HG02571 (cell line): ENCODE data around the gene DDX50.
"Not testable (repeated sequence)": the region's sequence is repeated elsewhere in the genome, so short reads cannot be mapped to it uniquely, and the experiment has no call there.

ENCODE experiments used
- ATAC-seq: cut with Tn5 transposase; IDR thresholded peaks from one replicate; pipeline ENCODE4 v1.9.1; 2021; ENCODE audit warnings: mild to moderate bottlenecking, moderate library complexity; ENCODE audit not compliant: unreplicated experiment

Gene DDX50

GRCh38 chr10:68900427-68901104, 549 bp upstream of the DDX50 start:
- ATAC-seq = no peak

GRCh38 chr10:68902382-68902781, 1.3 kb downstream of the DDX50 start:
- no peak for ATAC-seq

- no peak for ATAC-seq
These were observed 23.5 kb downstream of the DDX50 start for GRCh38 chr10:68924593-68924992.

- no peak for ATAC-seq
These were observed 24.4 kb downstream of the DDX50 start for GRCh38 chr10:68925489-68925888.

GRCh38 chr10:68929157-68929556, 28.0 kb downstream of the DDX50 start:
- ATAC-seq = not testable (repeated sequence)

- ATAC-seq = not testable (repeated sequence)
These were observed 28.8 kb downstream of the DDX50 start for GRCh38 chr10:68929888-68930287.

- not testable (repeated sequence) for ATAC-seq
These were observed 31.7 kb downstream of the DDX50 start for GRCh38 chr10:68932860-68933259.

GRCh38 chr10:68934994-68935393, 33.9 kb downstream of the DDX50 start:
- ATAC-seq = no peak

- ATAC-seq = no peak
These were observed 37.0 kb downstream of the DDX50 start for GRCh38 chr10:68938117-68938516.

GRCh38 chr10:68938884-68939283, 37.8 kb downstream of the DDX50 start:
- no peak for ATAC-seq

- ATAC-seq = not testable (repeated sequence)
These were observed 39.8 kb downstream of the DDX50 start for GRCh38 chr10:68940917-68941316.

- ATAC-seq = no peak
These were observed 49.5 kb downstream of the DDX50 start for GRCh38 chr10:68950598-68950997.

- ATAC-seq = no peak
These were observed 53.8 kb downstream of the DDX50 start for GRCh38 chr10:68954904-68955303.

- ATAC-seq = no peak
These were observed 54.3 kb downstream of the DDX50 start for GRCh38 chr10:68955355-68955831.

GRCh38 chr10:68955832-68956532, 54.9 kb downstream of the DDX50 start, which contains the start of gene DDX21:
Gene DDX21, plus strand, starts transcription at chr10:68956170. Its CDS starts 56 bp downstream, at chr10:68956226.
- ATAC-seq = peak; percentile 83

- ATAC-seq = no peak
These were observed 56.1 kb downstream of the DDX50 start for GRCh38 chr10:68957284-68957615.

GRCh38 chr10:68957654-68958053, 56.5 kb downstream of the DDX50 start:
- no peak for ATAC-seq

GRCh38 chr10:68959695-68960527, 58.8 kb downstream of the DDX50 start:
- ATAC-seq = no peak

GRCh38 chr10:68963151-68963550, 62.0 kb downstream of the DDX50 start:
- no peak for ATAC-seq

GRCh38 chr10:68973975-68974374, 72.9 kb downstream of the DDX50 start:
- no peak for ATAC-seq

- not testable (repeated sequence) for ATAC-seq
These were observed 74.9 kb downstream of the DDX50 start for GRCh38 chr10:68975936-68976473.
